Measurements from ENCODE around the gene ZNF761. TPM values are rescaled to one million over a fixed set of nuclear protein-coding genes. Genes with fewer than 3 reads are reported as not detected.

ZNF761 gene
- total RNA-seq: 1 to 10 TPM; 6.7 to 8.4 (median 7.4) TPM

- H3K36me3 ChIP-seq: peaks cover 0 to 24% (median 11%) of the 10 kb centered on the region in 4 donors
- H3K27ac ChIP-seq (replicated peaks in 1 of 4): peak within 1 kb of the TSS; percentile 72 to 80 (median 74)
- peak; percentile 99 for DNase-seq (ENCODE audit: extremely low spot score)
- no peaks in the 10 kb centered on the region for H3K9me3 ChIP-seq
- H3K27me3 ChIP-seq: no peaks in the 10 kb centered on the region
- TF ChIP-seq CTCF (IDR thresholded peaks at IDR 0.05) (peak in 2 of 3 experiments; percentile 45 to 49), POLR2AphosphoS5 (IDR thresholded peaks at IDR 0.05) (peak; percentile 94 to 96), EP300 (IDR thresholded peaks at IDR 0.05) (no peak), POLR2A (IDR thresholded peaks at IDR 0.05; ENCODE audit: low read depth) (peak; percentile 27)
- 0% methylated on average over 19 of the region's 46 CpGs for WGBS
- H3K4me1 ChIP-seq: peaks cover 8 to 15% (median 14%) of the 10 kb centered on the region in 4 donors
- peak within 1 kb of the TSS; percentile 66 to 78 (median 74) for H3K4me3 ChIP-seq
- intact Hi-C loops (cut with DNase I): loop anchor here (5.0 kb wide), 1 partner anchor 36 kb away; the partner anchor contains the start of gene ZNF813
These were observed at the start of gene ZNF761 for GRCh38 chr19:53431399-53432087. ZNF761 (plus strand) TSS chr19:53431984; CDS start chr19:53447269, 15,285 bp downstream.

GRCh38 chr19:53388168-53388567 lies 43.6 kb upstream of the ZNF761 start:
- H3K4me3 ChIP-seq: no peak overlapping the region
- TF ChIP-seq EP300 (IDR thresholded peaks at IDR 0.05): no peak
- 39% methylated on average over 3 of the region's 3 CpGs for WGBS
- no peak for DNase-seq (ENCODE audit: extremely low spot score)
- no peaks in the 10 kb centered on the region for H3K27me3 ChIP-seq
- peaks cover 0 to 4% (median 0%) of the 10 kb centered on the region in 4 donors for H3K4me1 ChIP-seq
- H3K36me3 ChIP-seq: peaks cover 0 to 10% (median 0%) of the 10 kb centered on the region in 4 donors
- peaks cover 0 to 6% (median 0%) of the 10 kb centered on the region in 4 donors for H3K9me3 ChIP-seq
- intact Hi-C loops (cut with DNase I): no loop called here
- H3K27ac ChIP-seq (replicated peaks in 1 of 4): no peak overlapping the region

GRCh38 chr19:53388904-53389303 lies 42.9 kb upstream of the ZNF761 start:
- H3K4me3 ChIP-seq: no peak overlapping the region
- WGBS: 86% methylated on average over 5 of the region's 5 CpGs
- peaks cover 0 to 3% (median 0%) of the 10 kb centered on the region in 4 donors for H3K9me3 ChIP-seq
- no peak overlapping the region for H3K27ac ChIP-seq (replicated peaks in 1 of 4)
- H3K27me3 ChIP-seq: no peaks in the 10 kb centered on the region
- peaks cover 0 to 4% (median under 1%) of the 10 kb centered on the region in 4 donors for H3K4me1 ChIP-seq
- peaks cover 0 to 10% (median 0%) of the 10 kb centered on the region in 4 donors for H3K36me3 ChIP-seq
- TF ChIP-seq POLR2A (IDR thresholded peaks at IDR 0.05; ENCODE audit: low read depth): no peak
- intact Hi-C loops (cut with DNase I): no loop called here
- no peak for DNase-seq (ENCODE audit: extremely low spot score)

- Histone ChIP-seq H3K36me3 (peaks cover 0 to 10% (median 0%) of the 10 kb centered on the region in 4 donors), H3K4me1 (peaks cover 0 to 11% (median 7%) of the 10 kb centered on the region in 4 donors), H3K4me3 (no peak overlapping the region), H3K27ac (replicated peaks in 1 of 4) (no peak overlapping the region), H3K9me3 (no peaks in the 10 kb centered on the region), H3K27me3 (no peaks in the 10 kb centered on the region)
- DNase-seq (ENCODE audit: extremely low spot score): no peak
- 67% methylated on average over 8 of the region's 8 CpGs for WGBS
- TF ChIP-seq POLR2A (IDR thresholded peaks at IDR 0.05; ENCODE audit: low read depth): no peak
- no peak for TF ChIP-seq EP300 (IDR thresholded peaks at IDR 0.05)
- TF ChIP-seq POLR2AphosphoS5 (IDR thresholded peaks at IDR 0.05): no peak
- TF ChIP-seq CTCF (IDR thresholded peaks at IDR 0.05): no peak
- intact Hi-C loops (cut with DNase I): no loop called here
These were observed 42.2 kb upstream of the ZNF761 start for GRCh38 chr19:53389571-53389970.

GRCh38 chr19:53389978-53390377 lies 41.8 kb upstream of the ZNF761 start:
- Histone ChIP-seq H3K27ac (replicated peaks in 1 of 4) (no peak overlapping the region), H3K4me3 (no peak overlapping the region), H3K36me3 (peaks cover 0 to 8% (median 0%) of the 10 kb centered on the region in 4 donors), H3K27me3 (no peaks in the 10 kb centered on the region), H3K9me3 (no peaks in the 10 kb centered on the region), H3K4me1 (peaks cover 0 to 12% (median 9%) of the 10 kb centered on the region in 4 donors)
- intact Hi-C loops (cut with DNase I): loop anchor here (10.0 kb wide), 1 partner anchor 195 kb away; the partner anchor contains the start of gene ZNF665
- WGBS: 34% methylated on average over 21 of the region's 22 CpGs
- TF ChIP-seq EP300 (IDR thresholded peaks at IDR 0.05) (no peak), CTCF (IDR thresholded peaks at IDR 0.05) (no peak), POLR2A (IDR thresholded peaks at IDR 0.05; ENCODE audit: low read depth) (no peak), POLR2AphosphoS5 (IDR thresholded peaks at IDR 0.05) (no peak)
- DNase-seq (ENCODE audit: extremely low spot score): no peak

Measured in esophagus muscularis mucosa (tissue), 4 donors.